K562 (cell line): ENCODE results near the gene SCYGR1. TPM values are rescaled to one million over a fixed set of nuclear protein-coding genes. Genes with fewer than 3 reads are reported as not detected.

Source experiments
- ARID2 ChIP-seq: fragments of 450-650 bp; IDR thresholded peaks from 2 replicates; pipeline ENCODE4 v1.6.1; 2017; ENCODE audit warnings: antibody characterized with exemption, mild to moderate bottlenecking
- BCLAF1 ChIP-seq, 2 experiments: fragments of 450-650 bp in 1 of 2; IDR thresholded peaks; 2 replicates each; pipeline ENCODE4 v1.6.1; 2011 to 2017; ENCODE audit warnings: low read depth in 2 of 2, antibody characterized with exemption in 1 of 2, borderline replicate concordance in 1 of 2, low read length in 1 of 2, mild to moderate bottlenecking in 1 of 2, mixed read lengths in 1 of 2; ENCODE audit not compliant: control insufficient read depth in 1 of 2
- CBX1 ChIP-seq: sonication (generic); IDR thresholded peaks from 2 replicates; pipeline ENCODE4 v1.6.1; 2016; ENCODE audit warnings: antibody characterized with exemption, low read depth, mild to moderate bottlenecking
- CREB3 ChIP-seq: fragments of 450-650 bp; conservative IDR thresholded peaks from 2 replicates; pipeline ENCODE4 v1.6.1; 2016; ENCODE audit warnings: missing genetic modification characterization, low read depth, mild to moderate bottlenecking, missing compliant biosample characterization, moderate library complexity
- ETV1 ChIP-seq: fragments of 450-650 bp; conservative IDR thresholded peaks from 2 replicates; pipeline ENCODE4 v1.6.1; 2016; ENCODE audit warnings: missing genetic modification characterization, control low read depth, low read depth, missing compliant biosample characterization
- FOSL1 ChIP-seq: fragments of 200-800 bp; sonication (Bioruptor generic); conservative IDR thresholded peaks from 2 replicates; pipeline ENCODE4 v1.6.1; 2016; ENCODE audit warnings: missing genetic modification characterization, missing compliant biosample characterization
- JUND ChIP-seq, 2 experiments: IDR thresholded peaks; 2 replicates in 1 of 2; 3 replicates in 1 of 2; pipeline ENCODE4 v1.6.1; 2011; ENCODE audit warnings: borderline replicate concordance in 2 of 2, low read depth in 2 of 2, low read length in 2 of 2, improper control_type of control experiment in 1 of 2, missing biosample characterization in 1 of 2, missing genetic modification characterization in 1 of 2, missing genetic modification reagents in 1 of 2
- L3MBTL2 ChIP-seq: fragments of 450-650 bp; IDR thresholded peaks from 2 replicates; pipeline ENCODE4 v1.6.1; 2016; ENCODE audit warnings: mild to moderate bottlenecking, moderate library complexity
- PCBP1 ChIP-seq: fragments of 200-400 bp; formaldehyde crosslinking; IDR thresholded peaks from 2 replicates; pipeline ENCODE4 v1.6.1; 2018; ENCODE audit warnings: mild to moderate bottlenecking, low read depth, low read length; ENCODE audit not compliant: poor library complexity, severe bottlenecking
- POLR2H ChIP-seq: IDR thresholded peaks from 2 replicates; pipeline ENCODE4 v1.6.1; 2016; ENCODE audit warnings: missing genetic modification characterization, low read depth, mild to moderate bottlenecking, control low read depth, missing compliant biosample characterization, moderate library complexity
- SMARCE1 ChIP-seq: fragments of 450-650 bp; IDR thresholded peaks from 2 replicates; pipeline ENCODE4 v1.7.1; 2016; ENCODE audit warnings: mild to moderate bottlenecking
- SP1 ChIP-seq: sonication (generic); formaldehyde crosslinking; IDR thresholded peaks from 2 replicates; pipeline ENCODE4 v1.8.1; 2022; ENCODE audit warnings: mild to moderate bottlenecking, missing genetic modification reagents
- SP2 ChIP-seq: IDR thresholded peaks from 2 replicates; pipeline ENCODE4 v1.6.1; 2011; ENCODE audit warnings: mild to moderate bottlenecking, low read depth, low read length, moderate library complexity; ENCODE audit not compliant: poor library complexity, severe bottlenecking; ENCODE audit errors: extremely low read depth
- SPI1 ChIP-seq: IDR thresholded peaks from 2 replicates; pipeline ENCODE4 v1.6.1; 2011; ENCODE audit warnings: low read depth, low read length, control low read depth, borderline replicate concordance
- TAL1 ChIP-seq: fragments of 450-650 bp; IDR thresholded peaks from 2 replicates; pipeline ENCODE4 v1.6.1; 2016; ENCODE audit warnings: mild to moderate bottlenecking
- ZNF586 ChIP-seq: fragments of 450-650 bp; formaldehyde crosslinking; conservative IDR thresholded peaks from 2 replicates; pipeline ENCODE4 v1.4.0; 2020; ENCODE audit warnings: mild to moderate bottlenecking, moderate library complexity
- polyA plus RNA-seq, 8 experiments: library from polyadenylated mRNA; depleted of rRNA in 4 of 8; stranded (reverse) in 5 of 8; unstranded in 3 of 8; fragments of >200 nt; fragmentation: Nextera tagmentation in 2 of 8; fragmentation: Illumina TruSeq in 1 of 8; extraction: Ambion mirVana in 2 of 8; extraction: Trizol in 1 of 8; gene quantifications; 2 replicates each; pipeline versions ENCODE4 v1.2.1 to v1.2.3, GENCODE V29; 2011 to 2014; ENCODE audit warnings: inconsistent platforms in 1 of 8, missing spikeins in 1 of 8
- total RNA-seq, 7 experiments: library from RNA; depleted of rRNA in 6 of 7; stranded (reverse); fragments of >200 nt in 6 of 7; fragmentation: Illumina TruSeq in 2 of 7; extraction: Trizol in 2 of 7; gene quantifications; 2 replicates each; pipeline versions ENCODE4 v1.2.1 to v1.2.3, GENCODE V29; 2011 to 2021; ENCODE audit warnings: low replicate concordance in 1 of 7
- TF ChIP-seq, protein P1 (sequence below), 2 experiments: fragments of 450-650 bp in 1 of 2; sonication (generic) in 1 of 2; formaldehyde crosslinking in 1 of 2; IDR thresholded peaks in 1 of 2; conservative IDR thresholded peaks in 1 of 2; 2 replicates each; pipeline versions ENCODE4 v1.6.1 to v1.8.1; 2016 to 2023; ENCODE audit warnings: mild to moderate bottlenecking in 2 of 2, moderate library complexity in 2 of 2, inconsistent platforms in 1 of 2, missing genetic modification reagents in 1 of 2
- TF ChIP-seq, protein P2 (sequence below): fragments of 250-450 bp; sonication (Bioruptor Pico); IDR thresholded peaks from 2 replicates; pipeline ENCODE4 v1.9.0; 2021; ENCODE audit warnings: mild to moderate bottlenecking, inconsistent platforms

SCYGR1 gene
- total and polyA plus RNA-seq, 9 of the 15 experiments (the other 6 are each of a cell fraction or from before 2014, with no cell fraction given), result not detected

DNA sequence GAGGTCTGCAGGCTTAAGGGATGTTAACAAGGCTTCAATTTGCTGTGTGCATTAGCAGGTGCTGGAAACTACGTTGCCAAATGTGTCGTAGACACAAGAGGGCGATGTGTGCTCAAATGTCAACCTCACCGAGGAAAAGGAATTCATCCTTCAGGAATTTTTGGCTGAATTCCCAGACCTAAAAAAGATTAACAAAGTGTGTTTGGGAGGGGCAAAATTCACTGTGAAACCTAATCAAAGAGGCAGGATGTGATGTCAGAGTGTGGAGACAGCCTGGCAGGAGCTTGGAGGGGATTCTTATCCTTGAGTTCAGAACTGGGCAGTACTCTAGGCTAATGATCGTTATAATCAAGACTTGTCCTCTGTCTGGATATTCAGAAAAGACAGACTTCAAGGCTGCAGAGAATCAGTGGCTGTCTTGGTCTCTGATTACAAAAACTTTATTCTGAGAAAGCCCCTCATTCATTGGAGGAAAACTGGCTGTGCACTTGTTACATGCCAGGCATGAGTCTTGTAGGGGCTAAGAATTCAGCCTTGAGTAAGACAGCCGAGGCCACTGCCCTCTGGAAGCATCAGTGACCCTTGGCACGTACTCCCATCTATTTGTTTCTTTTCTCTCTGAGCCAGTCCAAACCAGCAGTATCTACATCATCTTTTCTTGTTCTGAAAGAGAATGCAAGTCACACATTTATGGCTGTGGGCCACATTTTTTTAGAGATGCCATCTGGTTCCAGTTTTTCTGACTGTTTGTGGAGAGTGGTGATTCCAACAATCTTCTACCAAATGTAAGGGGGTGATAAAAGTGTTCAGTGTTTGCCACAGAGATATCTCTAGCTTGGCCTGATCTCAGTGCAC, 18.7 kb upstream of the SCYGR1 start (continued):
- TF ChIP-seq, protein P1, sequence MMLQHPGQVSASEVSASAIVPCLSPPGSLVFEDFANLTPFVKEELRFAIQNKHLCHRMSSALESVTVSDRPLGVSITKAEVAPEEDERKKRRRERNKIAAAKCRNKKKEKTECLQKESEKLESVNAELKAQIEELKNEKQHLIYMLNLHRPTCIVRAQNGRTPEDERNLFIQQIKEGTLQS (IDR thresholded peaks at IDR 0.05), result no peak
- TF ChIP-seq, protein P1 (CRISPR knock-in tag; conservative IDR thresholded peaks at IDR 0.05), result no peak
- TF ChIP-seq BCLAF1 (IDR thresholded peaks at IDR 0.05; ENCODE audit: borderline replicate concordance in 1 of 2, control insufficient read depth in 1 of 2, low read depth in 2 of 2, low read length in 1 of 2) (no peak), SMARCE1 (no peak), CBX1 (no peak), JUND (IDR thresholded peaks at IDR 0.05; ENCODE audit: borderline replicate concordance, low read depth, low read length) (0 out of 2 replicates have a peak, but pooled peaks have one; percentile 11), JUND (tag; IDR thresholded peaks at IDR 0.05; ENCODE audit: borderline replicate concordance, low read depth, low read length) (peak; percentile 11; the same call in 2 of the 3 replicates), L3MBTL2 (no peak), PCBP1 (no peak), ZNF586 (no peak), CREB3 (tag) (no peak), POLR2H (tag) (no peak), SPI1 (no peak), SP1 (CRISPR knock-in tag) (no peak), SP2 (no peak), TAL1 (peak; percentile 40; the same call in 1 of the 2 replicates), ETV1 (tag) (no peak), FOSL1 (tag) (peak; percentile 34; the same call in 1 of the 2 replicates), ARID2 (peak; percentile 59; the same call in 1 of the 2 replicates)
- TF ChIP-seq, protein P2, sequence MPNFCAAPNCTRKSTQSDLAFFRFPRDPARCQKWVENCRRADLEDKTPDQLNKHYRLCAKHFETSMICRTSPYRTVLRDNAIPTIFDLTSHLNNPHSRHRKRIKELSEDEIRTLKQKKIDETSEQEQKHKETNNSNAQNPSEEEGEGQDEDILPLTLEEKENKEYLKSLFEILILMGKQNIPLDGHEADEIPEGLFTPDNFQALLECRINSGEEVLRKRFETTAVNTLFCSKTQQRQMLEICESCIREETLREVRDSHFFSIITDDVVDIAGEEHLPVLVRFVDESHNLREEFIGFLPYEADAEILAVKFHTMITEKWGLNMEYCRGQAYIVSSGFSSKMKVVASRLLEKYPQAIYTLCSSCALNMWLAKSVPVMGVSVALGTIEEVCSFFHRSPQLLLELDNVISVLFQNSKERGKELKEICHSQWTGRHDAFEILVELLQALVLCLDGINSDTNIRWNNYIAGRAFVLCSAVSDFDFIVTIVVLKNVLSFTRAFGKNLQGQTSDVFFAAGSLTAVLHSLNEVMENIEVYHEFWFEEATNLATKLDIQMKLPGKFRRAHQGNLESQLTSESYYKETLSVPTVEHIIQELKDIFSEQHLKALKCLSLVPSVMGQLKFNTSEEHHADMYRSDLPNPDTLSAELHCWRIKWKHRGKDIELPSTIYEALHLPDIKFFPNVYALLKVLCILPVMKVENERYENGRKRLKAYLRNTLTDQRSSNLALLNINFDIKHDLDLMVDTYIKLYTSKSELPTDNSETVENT (CRISPR knock-in tag), result no peak
